ENCODE results near the gene MYCT1.
"Not testable (repeated sequence)": the region's sequence is repeated elsewhere in the genome, so short reads cannot be mapped to it uniquely, and the experiment has no call there.

MYCT1 gene

DNA sequence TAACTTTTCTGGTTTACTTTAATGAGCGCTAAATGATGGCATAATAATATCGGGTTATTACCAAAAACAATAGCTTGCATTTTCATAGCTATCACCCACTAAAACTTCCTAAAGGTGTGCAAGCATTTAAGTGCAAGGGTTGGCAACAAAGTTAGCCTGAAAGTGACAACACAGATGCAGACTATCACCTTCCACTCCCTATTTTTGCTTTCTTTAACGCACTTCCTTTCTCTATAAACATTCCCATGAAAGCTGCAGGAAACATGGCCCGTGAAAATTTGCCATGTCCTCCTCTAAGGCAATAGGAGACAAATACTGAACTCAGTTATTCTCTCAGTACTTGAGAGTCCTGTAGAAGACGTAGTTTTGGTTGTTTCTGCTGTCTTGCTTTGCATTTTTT, 2.7 kb downstream of the MYCT1 start:
- Mint-ChIP-seq H3K36me3 (ENCODE audit: low read depth) (no peaks in the 10 kb centered on the region), H3K9me3 (no peaks in the 10 kb centered on the region), H3K27ac (no peak overlapping the region), H3K4me1 (ENCODE audit: low read depth) (no peaks in the 10 kb centered on the region), H3K4me3 (no peak overlapping the region), H3K27me3 (peaks cover 33% of the 10 kb centered on the region)

GRCh38 chr6:152701081-152701862, 3.6 kb downstream of the MYCT1 start:
- H3K36me3 Mint-ChIP-seq (ENCODE audit: low read depth), result no peaks in the 10 kb centered on the region
- no peaks in the 10 kb centered on the region for H3K4me1 Mint-ChIP-seq (ENCODE audit: low read depth)
- H3K9me3 Mint-ChIP-seq, result no peaks in the 10 kb centered on the region
- no peak overlapping the region for H3K27ac Mint-ChIP-seq
- H3K27me3 Mint-ChIP-seq, result peaks cover 30% of the 10 kb centered on the region
- no peak overlapping the region for H3K4me3 Mint-ChIP-seq

DNA sequence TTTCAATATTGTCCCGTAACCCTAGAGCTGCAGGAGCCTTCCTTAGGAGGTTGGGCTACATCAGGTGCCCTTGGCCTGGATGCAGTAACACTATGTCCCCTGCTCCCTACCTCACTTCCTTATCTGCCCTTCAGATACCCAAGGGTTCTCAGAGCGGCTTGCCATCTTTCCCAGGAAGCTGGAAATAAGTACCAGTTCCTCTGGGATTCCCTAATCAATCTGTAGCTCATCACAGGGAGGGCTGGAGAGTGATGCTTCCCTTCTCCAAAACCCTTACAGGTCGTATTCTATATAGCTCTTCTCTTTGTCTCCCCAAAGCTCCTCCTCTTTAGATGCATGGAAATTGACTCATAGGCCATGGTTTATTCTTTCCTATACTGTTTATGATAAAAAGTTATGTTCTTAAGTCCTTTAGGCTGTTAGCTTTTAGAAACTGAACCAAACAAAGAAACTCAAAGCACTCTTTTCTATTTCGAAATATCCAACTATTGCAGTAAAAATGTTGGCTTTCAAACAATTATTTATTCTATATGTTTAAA, 4.2 kb downstream of the MYCT1 start:
- Mint-ChIP-seq H3K9me3 (no peaks in the 10 kb centered on the region), H3K27ac (no peak overlapping the region), H3K27me3 (peaks cover 30% of the 10 kb centered on the region), H3K36me3 (ENCODE audit: low read depth) (no peaks in the 10 kb centered on the region), H3K4me1 (ENCODE audit: low read depth) (no peaks in the 10 kb centered on the region), H3K4me3 (no peak overlapping the region)

DNA sequence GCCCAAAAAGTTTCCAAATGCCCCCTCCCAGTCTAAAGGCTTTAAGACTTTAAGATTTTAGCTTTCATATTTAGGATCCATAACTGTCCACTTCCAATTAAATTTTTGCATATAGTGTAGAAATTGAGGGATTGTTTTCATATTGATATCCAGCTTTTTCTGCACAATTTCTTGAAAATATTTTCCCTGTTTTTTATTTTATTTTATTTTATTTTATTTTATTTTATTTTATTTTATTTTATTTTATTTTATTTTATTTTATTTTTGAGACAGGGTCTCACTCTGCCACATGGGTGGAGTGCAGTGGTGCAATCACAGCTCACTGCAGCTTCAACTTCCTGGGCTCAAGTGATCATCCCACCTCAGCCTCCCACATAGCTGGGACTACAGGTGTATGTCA, 6.1 kb downstream of the MYCT1 start:
- H3K27ac Mint-ChIP-seq; H3K4me3 Mint-ChIP-seq; H3K4me1 Mint-ChIP-seq (ENCODE audit: low read depth); H3K9me3 Mint-ChIP-seq; H3K36me3 Mint-ChIP-seq (ENCODE audit: low read depth): not testable (repeated sequence)
- peaks cover 24% of the 10 kb centered on the region for H3K27me3 Mint-ChIP-seq

DNA sequence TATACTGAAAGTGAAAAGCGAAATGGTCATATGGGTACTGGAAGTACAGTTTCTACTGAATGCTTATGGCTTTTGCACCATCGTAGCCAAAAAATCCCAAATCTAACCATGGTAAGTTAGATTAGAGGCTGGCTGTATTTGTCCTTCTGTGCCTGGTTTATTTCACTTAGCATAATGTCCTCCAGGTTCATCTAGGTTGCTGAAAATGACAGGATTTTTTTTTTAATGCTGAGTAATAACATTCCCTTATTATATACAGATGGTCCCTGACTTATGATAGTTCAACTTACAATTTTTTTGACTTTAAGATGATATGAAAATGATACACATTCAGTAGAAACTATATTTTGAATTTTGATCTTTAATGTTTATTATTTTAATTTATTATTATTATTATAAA, 7.6 kb downstream of the MYCT1 start:
- H3K36me3 Mint-ChIP-seq (ENCODE audit: low read depth), result no peaks in the 10 kb centered on the region
- H3K27me3 Mint-ChIP-seq, result peaks cover 17% of the 10 kb centered on the region
- no peaks in the 10 kb centered on the region for H3K4me1 Mint-ChIP-seq (ENCODE audit: low read depth)
- H3K9me3 Mint-ChIP-seq, result no peaks in the 10 kb centered on the region
- no peak overlapping the region for H3K4me3 Mint-ChIP-seq
- no peak overlapping the region for H3K27ac Mint-ChIP-seq

GRCh38 chr6:152716322-152716721, 18.6 kb downstream of the MYCT1 start:
- Mint-ChIP-seq H3K9me3 (peaks cover 13% of the 10 kb centered on the region), H3K36me3 (ENCODE audit: low read depth) (no peaks in the 10 kb centered on the region), H3K4me1 (ENCODE audit: low read depth) (no peaks in the 10 kb centered on the region), H3K4me3 (no peak overlapping the region), H3K27ac (no peak overlapping the region), H3K27me3 (no peaks in the 10 kb centered on the region)

DNA sequence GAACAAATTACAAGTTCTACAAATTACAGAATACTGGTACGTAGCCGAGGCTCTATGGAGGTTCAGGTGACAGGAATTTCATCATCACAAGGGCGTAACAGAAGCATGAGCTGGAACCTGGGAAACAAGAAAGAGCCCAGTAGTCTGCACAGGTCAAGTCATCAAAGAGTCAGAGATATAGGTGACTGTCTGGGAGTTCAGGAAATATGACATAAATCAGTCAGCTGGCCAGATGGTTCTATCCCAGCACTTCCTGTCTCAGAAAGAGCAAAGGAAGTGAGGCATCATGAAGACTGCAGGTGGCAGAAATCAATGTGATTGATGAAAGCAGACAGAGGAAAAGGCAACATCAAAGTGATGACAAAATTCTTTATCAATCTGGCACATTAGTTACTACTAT, 23.3 kb downstream of the MYCT1 start:
- Mint-ChIP-seq H3K27me3 (no peaks in the 10 kb centered on the region), H3K36me3 (ENCODE audit: low read depth) (no peaks in the 10 kb centered on the region), H3K9me3 (peaks cover 3% of the 10 kb centered on the region), H3K4me1 (ENCODE audit: low read depth) (no peaks in the 10 kb centered on the region), H3K27ac (no peak overlapping the region), H3K4me3 (no peak overlapping the region)

DNA sequence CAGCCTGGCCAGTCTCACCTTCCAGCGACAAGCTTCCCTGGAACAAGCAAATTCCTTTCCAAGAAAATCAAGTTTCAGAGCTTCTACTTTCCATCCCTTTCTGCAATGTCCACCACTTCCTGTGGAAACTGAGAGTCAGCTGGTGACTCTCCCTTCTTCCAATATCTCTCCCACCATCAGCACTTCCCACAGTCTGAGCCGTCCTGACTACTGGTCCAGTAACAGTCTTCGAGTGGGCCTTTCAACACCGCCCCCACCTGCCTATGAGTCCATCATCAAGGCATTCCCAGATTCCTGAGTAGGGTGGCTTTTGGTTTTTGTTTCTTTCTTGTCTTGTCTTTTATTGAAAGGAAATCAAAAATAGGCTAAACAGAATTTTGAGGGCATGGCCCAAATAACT, 24.3 kb downstream of the MYCT1 start:
- Mint-ChIP-seq H3K27me3 (no peaks in the 10 kb centered on the region), H3K4me1 (ENCODE audit: low read depth) (no peaks in the 10 kb centered on the region), H3K27ac (no peak overlapping the region), H3K9me3 (peaks cover 3% of the 10 kb centered on the region), H3K4me3 (no peak overlapping the region), H3K36me3 (ENCODE audit: low read depth) (no peaks in the 10 kb centered on the region)

- H3K9me3 Mint-ChIP-seq, result peaks cover 3% of the 10 kb centered on the region
- no peak overlapping the region for H3K27ac Mint-ChIP-seq
- no peaks in the 10 kb centered on the region for H3K4me1 Mint-ChIP-seq (ENCODE audit: low read depth)
- no peaks in the 10 kb centered on the region for H3K27me3 Mint-ChIP-seq
- no peak overlapping the region for H3K4me3 Mint-ChIP-seq
- no peaks in the 10 kb centered on the region for H3K36me3 Mint-ChIP-seq (ENCODE audit: low read depth)
Measured at GRCh38 chr6:152723398-152723797, 25.7 kb downstream of the MYCT1 start.

DNA sequence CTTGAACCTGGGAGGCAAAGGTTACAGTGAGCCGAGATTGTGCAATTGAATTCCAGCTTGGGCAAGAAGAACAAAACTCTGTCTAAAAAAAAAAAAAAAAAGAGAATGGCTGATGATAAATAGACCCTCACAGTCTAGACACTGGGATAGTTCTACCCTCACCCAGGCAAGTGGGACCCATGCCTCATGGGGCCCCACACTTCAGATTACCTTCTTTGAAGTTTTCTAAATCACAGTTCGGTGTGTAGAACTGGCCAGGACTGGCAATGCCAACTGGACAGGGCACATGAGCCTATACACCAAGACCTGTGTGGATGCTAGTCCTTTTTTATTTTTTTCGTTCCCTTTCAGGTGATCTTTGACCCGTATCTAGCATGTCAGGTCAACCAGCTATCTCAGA, 28.6 kb downstream of the MYCT1 start:
- Mint-ChIP-seq H3K27ac (no peak overlapping the region), H3K27me3 (no peaks in the 10 kb centered on the region), H3K9me3 (peaks cover 3% of the 10 kb centered on the region), H3K4me3 (no peak overlapping the region), H3K36me3 (ENCODE audit: low read depth) (no peaks in the 10 kb centered on the region), H3K4me1 (ENCODE audit: low read depth) (no peaks in the 10 kb centered on the region)

DNA sequence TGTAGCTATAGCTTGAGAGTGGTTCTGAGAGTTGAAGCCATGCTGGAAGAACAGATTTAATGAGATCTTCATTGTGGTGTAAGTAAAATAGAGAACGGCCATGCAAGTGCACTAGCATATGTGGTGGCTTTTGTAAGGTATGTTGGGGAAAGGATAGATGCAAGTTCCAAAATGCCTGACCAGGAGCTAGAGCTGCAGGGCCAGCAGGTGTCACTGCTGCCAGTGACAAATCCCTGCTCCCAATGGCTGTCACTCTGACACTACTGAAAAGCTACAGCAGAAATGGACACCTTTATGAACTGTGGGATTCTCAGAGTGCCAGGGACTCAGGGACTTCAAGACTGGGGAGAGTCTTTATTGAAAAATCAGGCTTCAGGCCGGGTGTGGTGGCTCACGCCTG, 29.8 kb downstream of the MYCT1 start:
- no peaks in the 10 kb centered on the region for H3K27me3 Mint-ChIP-seq
- no peaks in the 10 kb centered on the region for H3K4me1 Mint-ChIP-seq (ENCODE audit: low read depth)
- no peak overlapping the region for H3K27ac Mint-ChIP-seq

DNA sequence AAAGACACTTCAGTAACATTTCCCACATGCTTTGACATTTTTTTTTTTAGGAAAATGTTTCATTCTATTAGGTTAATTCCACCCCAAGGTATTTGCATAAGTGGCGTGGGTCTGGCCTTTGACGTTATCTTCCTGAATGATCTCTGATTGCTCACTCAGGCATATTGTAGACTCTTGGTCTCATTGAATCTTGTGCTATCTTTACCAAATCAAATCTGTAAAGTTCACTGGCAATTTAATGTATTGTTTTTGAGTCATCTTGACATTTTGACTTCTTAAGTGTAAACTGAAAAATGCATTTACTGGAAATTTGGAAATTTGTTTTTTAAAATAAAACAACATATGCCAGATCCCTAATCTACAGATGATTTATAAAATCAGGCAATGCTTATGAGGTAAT, 36.9 kb downstream of the MYCT1 start:
- Mint-ChIP-seq H3K36me3 (ENCODE audit: low read depth) (no peaks in the 10 kb centered on the region), H3K27ac (no peak overlapping the region), H3K4me3 (no peak overlapping the region), H3K27me3 (no peaks in the 10 kb centered on the region), H3K9me3 (no peaks in the 10 kb centered on the region), H3K4me1 (ENCODE audit: low read depth) (no peaks in the 10 kb centered on the region)

More for the DNA sequence above, 29.8 kb downstream of the MYCT1 start:
- H3K4me3 Mint-ChIP-seq, result no peak overlapping the region
- peaks cover 3% of the 10 kb centered on the region for H3K9me3 Mint-ChIP-seq
- H3K36me3 Mint-ChIP-seq (ENCODE audit: low read depth), result no peaks in the 10 kb centered on the region

DNA sequence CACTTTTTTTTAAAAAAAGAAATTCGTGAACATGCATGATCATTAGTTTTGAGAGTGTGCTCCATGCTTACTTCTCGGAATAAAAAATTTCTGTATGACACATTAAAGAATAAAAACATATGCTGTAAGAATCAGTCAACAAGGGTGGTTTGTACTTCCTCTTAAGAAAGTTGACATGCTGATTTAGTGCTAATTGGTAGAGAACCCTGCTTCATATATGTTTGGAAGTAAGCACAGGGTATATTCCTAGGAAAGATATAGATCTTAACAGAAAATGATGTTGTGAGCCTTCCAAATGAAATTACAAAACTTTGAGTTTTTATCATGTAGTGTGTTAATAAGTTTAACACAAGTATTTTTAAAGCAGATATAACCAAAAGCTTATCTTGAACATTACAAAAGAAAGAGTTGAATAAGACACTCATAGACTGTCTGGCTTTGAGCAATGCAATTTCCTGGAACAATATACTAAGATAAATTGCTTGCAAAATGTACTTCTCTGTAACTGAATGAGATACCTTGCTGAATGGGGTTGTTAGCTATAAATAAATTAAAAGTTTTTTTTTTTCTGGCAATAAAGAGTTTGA, 39.1 kb downstream of the MYCT1 start:
- Mint-ChIP-seq H3K27me3 (no peaks in the 10 kb centered on the region), H3K27ac (no peak overlapping the region), H3K9me3 (no peaks in the 10 kb centered on the region), H3K4me3 (no peak overlapping the region), H3K4me1 (ENCODE audit: low read depth) (no peaks in the 10 kb centered on the region), H3K36me3 (ENCODE audit: low read depth) (no peaks in the 10 kb centered on the region)

- Mint-ChIP-seq H3K4me1 (ENCODE audit: low read depth) (no peaks in the 10 kb centered on the region), H3K4me3 (no peak overlapping the region), H3K27me3 (no peaks in the 10 kb centered on the region), H3K9me3 (no peaks in the 10 kb centered on the region), H3K36me3 (ENCODE audit: low read depth) (no peaks in the 10 kb centered on the region), H3K27ac (no peak overlapping the region)
Measured at GRCh38 chr6:152745509-152746171, 47.9 kb downstream of the MYCT1 start.

- Mint-ChIP-seq H3K27me3 (no peaks in the 10 kb centered on the region), H3K4me3 (no peak overlapping the region), H3K9me3 (no peaks in the 10 kb centered on the region), H3K4me1 (ENCODE audit: low read depth) (no peaks in the 10 kb centered on the region), H3K36me3 (ENCODE audit: low read depth) (no peaks in the 10 kb centered on the region), H3K27ac (no peak overlapping the region)
Measured at GRCh38 chr6:152746172-152746553, 48.5 kb downstream of the MYCT1 start.

All from stimulated activated naive CD8-positive, alpha-beta T cell treated with anti-CD3 and anti-CD28 coated beads, Interleukin-15, Interleukin-2, amounts not matched to agents 100 ng/mL and 50 ng/mL, for 24 hours (primary cell).